Measurements from ENCODE around the gene BANP. TPM values are rescaled to one million over a fixed set of nuclear protein-coding genes. Genes with fewer than 3 reads are reported as not detected.
"Not testable (repeated sequence)": the region's sequence is repeated elsewhere in the genome, so short reads cannot be mapped to it uniquely, and the experiment has no call there.

The BANP gene
- total and polyA plus RNA-seq, 2 experiments from 2014 or later: 26.7 to 27.9 TPM

GRCh38 chr16:87933140-87933495 is 18.1 kb upstream of the BANP start:
- Histone ChIP-seq H3K9me3 (ENCODE audit: low read depth) (no peaks in the 10 kb centered on the region), H3K27ac (no peak overlapping the region), H3K36me3 (no peaks in the 10 kb centered on the region), H3K4me1 (ENCODE audit: low read depth) (no peaks in the 10 kb centered on the region), H3K27me3 (no peaks in the 10 kb centered on the region), H3K4me3 (no peak overlapping the region)
- no peak for TF ChIP-seq CTCF (IDR thresholded peaks at IDR 0.05; ENCODE audit: low read depth, low read length)
- no peak for DNase-seq (ENCODE audit: low read depth in 1 of 2, low spot score in 1 of 2)

GRCh38 chr16:87934752-87935425 is 16.3 kb upstream of the BANP start:
- not testable (repeated sequence) for DNase-seq (ENCODE audit: low read depth in 1 of 2, low spot score in 1 of 2); H3K4me1 ChIP-seq (ENCODE audit: low read depth); H3K27ac ChIP-seq; H3K27me3 ChIP-seq; H3K36me3 ChIP-seq; H3K9me3 ChIP-seq (ENCODE audit: low read depth); H3K4me3 ChIP-seq

- not testable (repeated sequence) for H3K27me3 ChIP-seq; H3K36me3 ChIP-seq; H3K27ac ChIP-seq; DNase-seq (ENCODE audit: low read depth in 1 of 2, low spot score in 1 of 2); H3K4me1 ChIP-seq (ENCODE audit: low read depth); H3K4me3 ChIP-seq; H3K9me3 ChIP-seq (ENCODE audit: low read depth)
These were observed 15.2 kb upstream of the BANP start for GRCh38 chr16:87936016-87936374.

- no peak within 1 kb of the TSS for H3K27ac ChIP-seq
- H3K36me3 ChIP-seq: no peaks in the 10 kb centered on the region
- H3K9me3 ChIP-seq (ENCODE audit: low read depth): no peaks in the 10 kb centered on the region
- H3K4me1 ChIP-seq (ENCODE audit: low read depth): no peaks in the 10 kb centered on the region
- H3K4me3 ChIP-seq: no peak within 1 kb of the TSS
- no peaks in the 10 kb centered on the region for H3K27me3 ChIP-seq
- DNase-seq (ENCODE audit: low read depth in 1 of 2, low spot score in 1 of 2): no peak
- TF ChIP-seq CTCF (IDR thresholded peaks at IDR 0.05; ENCODE audit: low read depth, low read length): no peak
These were observed 14.6 kb upstream of the BANP start, which contains the start of gene CA5A for GRCh38 chr16:87936375-87937230. Gene CA5A (minus strand): TSS chr16:87936529. CDS start chr16:87936450, 79 bp downstream.

GRCh38 chr16:87937231-87937542 is 14.0 kb upstream of the BANP start:
- H3K36me3 ChIP-seq; DNase-seq (ENCODE audit: low read depth in 1 of 2, low spot score in 1 of 2); H3K4me1 ChIP-seq (ENCODE audit: low read depth); H3K27me3 ChIP-seq; H3K9me3 ChIP-seq (ENCODE audit: low read depth); H3K27ac ChIP-seq; H3K4me3 ChIP-seq: not testable (repeated sequence)

GRCh38 chr16:87938412-87938949 is 12.8 kb upstream of the BANP start:
- H3K9me3 ChIP-seq (ENCODE audit: low read depth): no peaks in the 10 kb centered on the region
- no peaks in the 10 kb centered on the region for H3K4me1 ChIP-seq (ENCODE audit: low read depth)
- TF ChIP-seq CTCF (IDR thresholded peaks at IDR 0.05; ENCODE audit: low read depth, low read length): no peak
- H3K4me3 ChIP-seq: no peak overlapping the region
- H3K36me3 ChIP-seq: no peaks in the 10 kb centered on the region
- no peak for DNase-seq (ENCODE audit: low read depth in 1 of 2, low spot score in 1 of 2)
- no peaks in the 10 kb centered on the region for H3K27me3 ChIP-seq
- no peak overlapping the region for H3K27ac ChIP-seq

All from cardiac muscle cell (in vitro differentiated cells and primary cell).